HepG2 (cell line): ENCODE measurements around the gene TRNP1. TPM values are rescaled to one million over a fixed set of nuclear protein-coding genes. Genes with fewer than 3 reads are reported as not detected.

Experiments
- FOSL2 ChIP-seq: sonication (generic); formaldehyde crosslinking; IDR thresholded peaks from 2 replicates; pipeline ENCODE4 v1.4.0; 2020; ENCODE audit warnings: missing genetic modification reagents
- GFI1 ChIP-seq: sonication (generic); formaldehyde crosslinking; IDR thresholded peaks from 2 replicates; pipeline ENCODE4 v1.5.0; 2020; ENCODE audit warnings: missing genetic modification reagents, mild to moderate bottlenecking, borderline replicate concordance
- KDM2A ChIP-seq: sonication (generic); formaldehyde crosslinking; IDR thresholded peaks from 2 replicates; pipeline ENCODE4 v1.4.0; 2020; ENCODE audit warnings: low read depth, missing genetic modification reagents, borderline replicate concordance
- KLF16 ChIP-seq, 2 experiments: sonication (generic) in 1 of 2; formaldehyde crosslinking in 1 of 2; IDR thresholded peaks; 2 replicates each; pipeline versions ENCODE4 v1.6.1 to v1.8.0; 2016 to 2023; ENCODE audit warnings: missing genetic modification reagents in 2 of 2, missing compliant biosample characterization in 1 of 2
- RAD21 ChIP-seq: fragments of 450-650 bp; formaldehyde crosslinking; IDR thresholded peaks from 2 replicates; pipeline ENCODE4 v1.5.0; 2020; ENCODE audit warnings: mild to moderate bottlenecking
- RBM22 ChIP-seq: fragments of 200-400 bp; formaldehyde crosslinking; optimal IDR thresholded peaks from 2 replicates; pipeline ENCODE3; 2017; ENCODE audit warnings: mild to moderate bottlenecking, low read length, moderate library complexity
- SMC3 ChIP-seq: IDR thresholded peaks from 2 replicates; pipeline ENCODE4 v1.6.1; 2011; ENCODE audit warnings: low read length, improper control_type of control experiment
- TFE3 ChIP-seq: IDR thresholded peaks from 2 replicates; pipeline ENCODE4 v1.6.1; 2016
- ZFX ChIP-seq: sonication (generic); formaldehyde crosslinking; IDR thresholded peaks from 2 replicates; pipeline ENCODE4 v1.4.0; 2020; ENCODE audit warnings: mild to moderate bottlenecking, low read depth, missing genetic modification reagents, moderate library complexity
- ZNF263 ChIP-seq: sonication (generic); formaldehyde crosslinking; IDR thresholded peaks from 2 replicates; pipeline ENCODE4 v1.4.0; 2020; ENCODE audit warnings: missing genetic modification reagents
- ZNF652 ChIP-seq: IDR thresholded peaks from 2 replicates; pipeline ENCODE4 v1.6.1; 2016; ENCODE audit warnings: low read depth, borderline replicate concordance
- ZNF878 ChIP-seq: sonication (generic); formaldehyde crosslinking; IDR thresholded peaks from 2 replicates; pipeline ENCODE4 v1.8.1; 2023; ENCODE audit warnings: mild to moderate bottlenecking, missing genetic modification reagents, moderate library complexity
- polyA plus RNA-seq, 8 experiments: library from polyadenylated mRNA; depleted of rRNA in 3 of 8; stranded (reverse) in 7 of 8; unstranded in 1 of 8; fragments of >200 nt; fragmentation: Illumina TruSeq in 4 of 8; extraction: Trizol in 4 of 8; gene quantifications; 2 replicates each; pipeline versions ENCODE4 v1.2.1 to v1.2.3, GENCODE V29; 2011 to 2016; ENCODE audit warnings: low read depth in 4 of 8, missing spikeins in 1 of 8, mixed read lengths in 1 of 8; ENCODE audit not compliant: insufficient read depth in 1 of 8
- total RNA-seq, 5 experiments: library from RNA; depleted of rRNA; stranded (reverse); fragments of >200 nt; fragmentation: Illumina TruSeq; extraction: Trizol; gene quantifications; 2 replicates each; pipeline ENCODE4 v1.2.3, GENCODE V29; 2016; ENCODE audit warnings: low read depth in 1 of 5
- TF ChIP-seq, protein P1 (sequence below): sonication (generic); formaldehyde crosslinking; IDR thresholded peaks from 2 replicates; pipeline ENCODE4 v1.4.0; 2020; ENCODE audit warnings: missing genetic modification reagents
- TF ChIP-seq, protein P2 (sequence below): fragments of 450-650 bp; IDR thresholded peaks from 2 replicates; pipeline ENCODE4 v1.6.1; 2016
- TF ChIP-seq, protein P3 (sequence below): sonication (generic); formaldehyde crosslinking; IDR thresholded peaks from 2 replicates; pipeline ENCODE4 v1.5.1; 2020; ENCODE audit warnings: mild to moderate bottlenecking, missing genetic modification reagents, moderate library complexity
- TF ChIP-seq, protein P4 (sequence below): sonication (generic); formaldehyde crosslinking; IDR thresholded peaks from 2 replicates; pipeline ENCODE4 v1.4.0; 2020; ENCODE audit warnings: missing genetic modification reagents
- TF ChIP-seq, protein P5 (sequence below): sonication (generic); formaldehyde crosslinking; IDR thresholded peaks from 2 replicates; pipeline ENCODE4 v1.4.0; 2020; ENCODE audit warnings: missing genetic modification reagents, borderline replicate concordance

Gene TRNP1
- total and polyA plus RNA-seq, 2 of the 13 experiments (the other 11 are each of a cell fraction or from before 2014, with no cell fraction given), result 42.0 to 158 TPM

GRCh38 chr1:27045973-27046558 lies 52.6 kb downstream of the TRNP1 start (continued):
- TF ChIP-seq, protein P1, sequence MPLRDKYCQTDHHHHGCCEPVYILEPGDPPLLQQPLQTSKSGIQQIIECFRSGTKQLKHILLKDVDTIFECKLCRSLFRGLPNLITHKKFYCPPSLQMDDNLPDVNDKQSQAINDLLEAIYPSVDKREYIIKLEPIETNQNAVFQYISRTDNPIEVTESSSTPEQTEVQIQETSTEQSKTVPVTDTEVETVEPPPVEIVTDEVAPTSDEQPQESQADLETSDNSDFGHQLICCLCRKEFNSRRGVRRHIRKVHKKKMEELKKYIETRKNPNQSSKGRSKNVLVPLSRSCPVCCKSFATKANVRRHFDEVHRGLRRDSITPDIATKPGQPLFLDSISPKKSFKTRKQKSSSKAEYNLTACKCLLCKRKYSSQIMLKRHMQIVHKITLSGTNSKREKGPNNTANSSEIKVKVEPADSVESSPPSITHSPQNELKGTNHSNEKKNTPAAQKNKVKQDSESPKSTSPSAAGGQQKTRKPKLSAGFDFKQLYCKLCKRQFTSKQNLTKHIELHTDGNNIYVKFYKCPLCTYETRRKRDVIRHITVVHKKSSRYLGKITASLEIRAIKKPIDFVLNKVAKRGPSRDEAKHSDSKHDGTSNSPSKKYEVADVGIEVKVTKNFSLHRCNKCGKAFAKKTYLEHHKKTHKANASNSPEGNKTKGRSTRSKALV (CRISPR knock-in tag), result no peak
- 0 out of 2 replicates have a peak, but pooled peaks have one; percentile 40 for TF ChIP-seq TFE3 (CRISPR knock-in tag)
- peak; percentile 87 for TF ChIP-seq ZNF652 (CRISPR knock-in tag)
- TF ChIP-seq RBM22, result no peak
- peak; percentile 41; the same call in 1 of the 2 replicates for TF ChIP-seq KDM2A
- 0 out of 2 replicates have a peak, but pooled peaks have one; percentile 17 for TF ChIP-seq FOSL2 (CRISPR knock-in tag)
- TF ChIP-seq, protein P2, sequence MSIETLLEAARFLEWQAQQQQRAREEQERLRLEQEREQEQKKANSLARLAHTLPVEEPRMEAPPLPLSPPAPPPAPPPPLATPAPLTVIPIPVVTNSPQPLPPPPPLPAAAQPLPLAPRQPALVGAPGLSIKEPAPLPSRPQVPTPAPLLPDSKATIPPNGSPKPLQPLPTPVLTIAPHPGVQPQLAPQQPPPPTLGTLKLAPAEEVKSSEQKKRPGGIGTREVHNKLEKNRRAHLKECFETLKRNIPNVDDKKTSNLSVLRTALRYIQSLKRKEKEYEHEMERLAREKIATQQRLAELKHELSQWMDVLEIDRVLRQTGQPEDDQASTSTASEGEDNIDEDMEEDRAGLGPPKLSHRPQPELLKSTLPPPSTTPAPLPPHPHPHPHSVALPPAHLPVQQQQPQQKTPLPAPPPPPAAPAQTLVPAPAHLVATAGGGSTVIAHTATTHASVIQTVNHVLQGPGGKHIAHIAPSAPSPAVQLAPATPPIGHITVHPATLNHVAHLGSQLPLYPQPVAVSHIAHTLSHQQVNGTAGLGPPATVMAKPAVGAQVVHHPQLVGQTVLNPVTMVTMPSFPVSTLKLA, result peak; percentile 48; the same call in 1 of the 2 replicates
- TF ChIP-seq ZNF878 (CRISPR knock-in tag), result 0 out of 2 replicates have a peak, but pooled peaks have one; percentile 35
- TF ChIP-seq ZFX (CRISPR knock-in tag), result no peak
- peak; percentile 51; the same call in 1 of the 2 replicates for TF ChIP-seq SMC3
- TF ChIP-seq KLF16 (CRISPR knock-in tag; IDR thresholded peaks at IDR 0.05), result 0 out of 4 replicates have a peak, but pooled peaks of 1 of the 2 experiments have one; percentile 20
- TF ChIP-seq, protein P3, sequence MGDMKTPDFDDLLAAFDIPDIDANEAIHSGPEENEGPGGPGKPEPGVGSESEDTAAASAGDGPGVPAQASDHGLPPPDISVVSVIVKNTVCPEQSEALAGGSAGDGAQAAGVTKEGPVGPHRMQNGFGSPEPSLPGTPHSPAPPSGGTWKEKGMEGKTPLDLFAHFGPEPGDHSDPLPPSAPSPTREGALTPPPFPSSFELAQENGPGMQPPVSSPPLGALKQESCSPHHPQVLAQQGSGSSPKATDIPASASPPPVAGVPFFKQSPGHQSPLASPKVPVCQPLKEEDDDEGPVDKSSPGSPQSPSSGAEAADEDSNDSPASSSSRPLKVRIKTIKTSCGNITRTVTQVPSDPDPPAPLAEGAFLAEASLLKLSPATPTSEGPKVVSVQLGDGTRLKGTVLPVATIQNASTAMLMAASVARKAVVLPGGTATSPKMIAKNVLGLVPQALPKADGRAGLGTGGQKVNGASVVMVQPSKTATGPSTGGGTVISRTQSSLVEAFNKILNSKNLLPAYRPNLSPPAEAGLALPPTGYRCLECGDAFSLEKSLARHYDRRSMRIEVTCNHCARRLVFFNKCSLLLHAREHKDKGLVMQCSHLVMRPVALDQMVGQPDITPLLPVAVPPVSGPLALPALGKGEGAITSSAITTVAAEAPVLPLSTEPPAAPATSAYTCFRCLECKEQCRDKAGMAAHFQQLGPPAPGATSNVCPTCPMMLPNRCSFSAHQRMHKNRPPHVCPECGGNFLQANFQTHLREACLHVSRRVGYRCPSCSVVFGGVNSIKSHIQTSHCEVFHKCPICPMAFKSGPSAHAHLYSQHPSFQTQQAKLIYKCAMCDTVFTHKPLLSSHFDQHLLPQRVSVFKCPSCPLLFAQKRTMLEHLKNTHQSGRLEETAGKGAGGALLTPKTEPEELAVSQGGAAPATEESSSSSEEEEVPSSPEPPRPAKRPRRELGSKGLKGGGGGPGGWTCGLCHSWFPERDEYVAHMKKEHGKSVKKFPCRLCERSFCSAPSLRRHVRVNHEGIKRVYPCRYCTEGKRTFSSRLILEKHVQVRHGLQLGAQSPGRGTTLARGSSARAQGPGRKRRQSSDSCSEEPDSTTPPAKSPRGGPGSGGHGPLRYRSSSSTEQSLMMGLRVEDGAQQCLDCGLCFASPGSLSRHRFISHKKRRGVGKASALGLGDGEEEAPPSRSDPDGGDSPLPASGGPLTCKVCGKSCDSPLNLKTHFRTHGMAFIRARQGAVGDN (CRISPR knock-in tag), result peak; percentile 27
- TF ChIP-seq, protein P4, sequence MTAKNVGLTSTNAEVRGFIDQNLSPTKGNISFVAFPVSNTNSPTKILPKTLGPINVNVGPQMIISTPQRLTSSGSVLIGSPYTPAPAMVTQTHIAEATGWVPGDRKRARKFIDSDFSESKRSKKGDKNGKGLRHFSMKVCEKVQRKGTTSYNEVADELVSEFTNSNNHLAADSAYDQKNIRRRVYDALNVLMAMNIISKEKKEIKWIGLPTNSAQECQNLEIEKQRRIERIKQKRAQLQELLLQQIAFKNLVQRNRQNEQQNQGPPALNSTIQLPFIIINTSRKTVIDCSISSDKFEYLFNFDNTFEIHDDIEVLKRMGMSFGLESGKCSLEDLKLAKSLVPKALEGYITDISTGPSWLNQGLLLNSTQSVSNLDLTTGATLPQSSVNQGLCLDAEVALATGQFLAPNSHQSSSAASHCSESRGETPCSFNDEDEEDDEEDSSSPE (CRISPR knock-in tag), result no peak
- 0 out of 2 replicates have a peak, but pooled peaks have one; percentile 22 for TF ChIP-seq ZNF263 (CRISPR knock-in tag)
- TF ChIP-seq, protein P5, sequence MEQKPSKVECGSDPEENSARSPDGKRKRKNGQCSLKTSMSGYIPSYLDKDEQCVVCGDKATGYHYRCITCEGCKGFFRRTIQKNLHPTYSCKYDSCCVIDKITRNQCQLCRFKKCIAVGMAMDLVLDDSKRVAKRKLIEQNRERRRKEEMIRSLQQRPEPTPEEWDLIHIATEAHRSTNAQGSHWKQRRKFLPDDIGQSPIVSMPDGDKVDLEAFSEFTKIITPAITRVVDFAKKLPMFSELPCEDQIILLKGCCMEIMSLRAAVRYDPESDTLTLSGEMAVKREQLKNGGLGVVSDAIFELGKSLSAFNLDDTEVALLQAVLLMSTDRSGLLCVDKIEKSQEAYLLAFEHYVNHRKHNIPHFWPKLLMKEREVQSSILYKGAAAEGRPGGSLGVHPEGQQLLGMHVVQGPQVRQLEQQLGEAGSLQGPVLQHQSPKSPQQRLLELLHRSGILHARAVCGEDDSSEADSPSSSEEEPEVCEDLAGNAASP (CRISPR knock-in tag), result 0 out of 2 replicates have a peak, but pooled peaks have one; percentile 28
- TF ChIP-seq RAD21 (CRISPR knock-in tag), result 0 out of 2 replicates have a peak, but pooled peaks have one; percentile 46
- peak; percentile 84 for TF ChIP-seq GFI1 (CRISPR knock-in tag)
